HepG2 (cell line): ENCODE results near the gene CHRNB1. TPM values are rescaled to one million over a fixed set of nuclear protein-coding genes. Genes with fewer than 3 reads are reported as not detected.

Experiments
- ARNT2 ChIP-seq: sonication (generic); formaldehyde crosslinking; IDR thresholded peaks from 2 replicates; pipeline ENCODE4 v1.8.0; 2022; ENCODE audit warnings: mild to moderate bottlenecking, low read depth, missing genetic modification reagents, moderate library complexity
- BCL6 ChIP-seq: IDR thresholded peaks from 2 replicates; pipeline ENCODE4 v1.6.1; 2016; ENCODE audit warnings: missing genetic modification reagents, missing compliant biosample characterization
- HDAC1 ChIP-seq: sonication (generic); formaldehyde crosslinking; IDR thresholded peaks from 2 replicates; pipeline ENCODE4 v1.5.1; 2020; ENCODE audit warnings: mild to moderate bottlenecking, missing genetic modification reagents
- KDM5B ChIP-seq: sonication (generic); formaldehyde crosslinking; IDR thresholded peaks from 2 replicates; pipeline ENCODE4 v1.4.0; 2020; ENCODE audit warnings: missing genetic modification reagents, mild to moderate bottlenecking, borderline replicate concordance
- MLLT10 ChIP-seq: sonication (generic); formaldehyde crosslinking; IDR thresholded peaks from 2 replicates; pipeline ENCODE4 v1.4.0; 2020; ENCODE audit warnings: missing genetic modification reagents
- SP140L ChIP-seq: sonication (generic); formaldehyde crosslinking; IDR thresholded peaks from 2 replicates; pipeline ENCODE4 v1.4.0; 2020; ENCODE audit warnings: missing genetic modification reagents, borderline replicate concordance
- TEAD3 ChIP-seq: optimal IDR thresholded peaks from 2 replicates; pipeline ENCODE3; 2016; ENCODE audit warnings: borderline replicate concordance
- ZBTB38 ChIP-seq: sonication (generic); formaldehyde crosslinking; IDR thresholded peaks from 2 replicates; pipeline ENCODE4 v1.5.1; 2020; ENCODE audit warnings: mild to moderate bottlenecking, missing genetic modification reagents
- ZNF33B ChIP-seq: sonication (generic); formaldehyde crosslinking; IDR thresholded peaks from 2 replicates; pipeline ENCODE4 v1.5.1; 2020; ENCODE audit warnings: mild to moderate bottlenecking, missing genetic modification reagents
- ZNF670 ChIP-seq: sonication (generic); formaldehyde crosslinking; IDR thresholded peaks from 2 replicates; pipeline ENCODE4 v1.8.0; 2022; ENCODE audit warnings: mild to moderate bottlenecking, missing genetic modification reagents, borderline replicate concordance
- polyA plus RNA-seq, 8 experiments: library from polyadenylated mRNA; depleted of rRNA in 3 of 8; stranded (reverse) in 7 of 8; unstranded in 1 of 8; fragments of >200 nt; fragmentation: Illumina TruSeq in 4 of 8; extraction: Trizol in 4 of 8; gene quantifications; 2 replicates each; pipeline versions ENCODE4 v1.2.1 to v1.2.3, GENCODE V29; 2011 to 2016; ENCODE audit warnings: low read depth in 4 of 8, missing spikeins in 1 of 8, mixed read lengths in 1 of 8; ENCODE audit not compliant: insufficient read depth in 1 of 8
- total RNA-seq, 5 experiments: library from RNA; depleted of rRNA; stranded (reverse); fragments of >200 nt; fragmentation: Illumina TruSeq; extraction: Trizol; gene quantifications; 2 replicates each; pipeline ENCODE4 v1.2.3, GENCODE V29; 2016; ENCODE audit warnings: low read depth in 1 of 5
- TF ChIP-seq, protein P1 (sequence below): sonication (generic); formaldehyde crosslinking; conservative IDR thresholded peaks from 2 replicates; pipeline ENCODE4 v1.4.0; 2020; ENCODE audit warnings: missing genetic modification reagents
- TF ChIP-seq, protein P2 (sequence below): sonication (generic); formaldehyde crosslinking; conservative IDR thresholded peaks from 2 replicates; pipeline ENCODE4 v1.8.1; 2023; ENCODE audit warnings: missing genetic modification reagents
- TF ChIP-seq, protein P3 (sequence below): sonication (generic); formaldehyde crosslinking; IDR thresholded peaks from 2 replicates; pipeline ENCODE4 v1.5.0; 2020; ENCODE audit warnings: mild to moderate bottlenecking, missing genetic modification reagents, moderate library complexity
- TF ChIP-seq, protein P4 (sequence below): sonication (generic); formaldehyde crosslinking; IDR thresholded peaks from 2 replicates; pipeline ENCODE4 v1.8.1; 2023; ENCODE audit warnings: mild to moderate bottlenecking, moderate library complexity, missing genetic modification reagents
- TF ChIP-seq, protein P5 (sequence below): IDR thresholded peaks from 2 replicates; pipeline ENCODE4 v1.6.1; 2016; ENCODE audit warnings: mild to moderate bottlenecking
- TF ChIP-seq, protein P6 (sequence below), 2 experiments: fragments of 450-650 bp in 1 of 2; sonication (generic) in 1 of 2; formaldehyde crosslinking; IDR thresholded peaks; 2 replicates each; pipeline versions ENCODE4 v1.5.0 to v1.8.0; 2020 to 2022; ENCODE audit warnings: mild to moderate bottlenecking in 1 of 2, missing genetic modification reagents in 1 of 2
- TF ChIP-seq, protein P7 (sequence below): sonication (generic); formaldehyde crosslinking; IDR thresholded peaks from 2 replicates; pipeline ENCODE4 v1.9.0; 2021; ENCODE audit warnings: missing genetic modification reagents, borderline replicate concordance

CHRNB1 gene
- total and polyA plus RNA-seq, 2 of the 13 experiments (the other 11 are each of a cell fraction or from before 2014, with no cell fraction given), result 5.4 to 33.7 TPM

DNA sequence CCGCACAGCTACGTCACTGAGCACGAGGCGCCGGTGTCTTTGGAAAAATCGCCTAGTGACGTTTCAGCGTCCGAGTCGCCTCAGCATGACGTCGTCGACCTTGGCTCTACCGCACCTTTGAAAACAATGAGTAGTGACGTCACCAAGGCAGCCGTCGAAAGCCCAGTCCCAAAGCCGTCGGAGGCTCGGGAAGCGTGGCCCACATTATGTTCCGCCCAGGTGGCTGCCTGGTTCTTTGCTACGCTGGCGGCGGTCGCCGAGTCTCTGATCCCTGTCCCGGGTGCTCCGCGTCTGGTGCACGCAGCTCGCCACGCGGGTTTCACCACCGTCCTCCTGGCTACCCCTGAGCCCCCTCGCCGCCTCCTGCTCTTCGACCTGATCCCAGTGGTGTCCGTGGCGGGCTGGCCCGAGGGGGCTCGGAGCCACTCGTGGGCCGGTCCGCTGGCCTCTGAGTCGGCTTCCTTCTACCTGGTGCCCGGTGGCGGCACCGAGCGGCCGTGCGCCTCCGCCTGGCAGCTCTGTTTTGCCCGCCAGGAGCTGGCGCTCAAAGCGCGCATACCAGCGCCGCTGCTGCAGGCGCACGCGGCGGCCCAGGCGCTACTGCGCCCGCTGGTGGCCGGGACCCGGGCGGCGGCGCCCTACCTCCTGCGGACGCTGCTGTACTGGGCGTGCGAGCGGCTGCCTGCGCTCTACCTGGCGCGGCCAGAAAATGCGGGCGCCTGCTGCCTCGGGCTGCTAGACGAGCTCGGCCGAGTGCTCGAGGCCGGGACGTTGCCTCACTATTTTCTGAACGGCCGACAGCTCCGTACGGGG, 8.1 kb upstream of the CHRNB1 start (continued):
- TF ChIP-seq SP140L (no peak), TEAD3 (CRISPR knock-in tag) (peak; percentile 78), ARNT2 (CRISPR knock-in tag) (0 out of 2 replicates have a peak, but pooled peaks have one; percentile 32), MLLT10 (CRISPR knock-in tag) (no peak), ZNF33B (CRISPR knock-in tag) (no peak), HDAC1 (peak; percentile 55; the same call in 1 of the 2 replicates), ZNF670 (CRISPR knock-in tag) (no peak), KDM5B (CRISPR knock-in tag) (no peak), BCL6 (CRISPR knock-in tag) (no peak), ZBTB38 (CRISPR knock-in tag) (peak; percentile 34)
- TF ChIP-seq, protein P1, sequence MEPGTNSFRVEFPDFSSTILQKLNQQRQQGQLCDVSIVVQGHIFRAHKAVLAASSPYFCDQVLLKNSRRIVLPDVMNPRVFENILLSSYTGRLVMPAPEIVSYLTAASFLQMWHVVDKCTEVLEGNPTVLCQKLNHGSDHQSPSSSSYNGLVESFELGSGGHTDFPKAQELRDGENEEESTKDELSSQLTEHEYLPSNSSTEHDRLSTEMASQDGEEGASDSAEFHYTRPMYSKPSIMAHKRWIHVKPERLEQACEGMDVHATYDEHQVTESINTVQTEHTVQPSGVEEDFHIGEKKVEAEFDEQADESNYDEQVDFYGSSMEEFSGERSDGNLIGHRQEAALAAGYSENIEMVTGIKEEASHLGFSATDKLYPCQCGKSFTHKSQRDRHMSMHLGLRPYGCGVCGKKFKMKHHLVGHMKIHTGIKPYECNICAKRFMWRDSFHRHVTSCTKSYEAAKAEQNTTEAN (CRISPR knock-in tag), result 0 out of 2 replicates have a peak, but pooled peaks have one; percentile 25
- TF ChIP-seq, protein P2, sequence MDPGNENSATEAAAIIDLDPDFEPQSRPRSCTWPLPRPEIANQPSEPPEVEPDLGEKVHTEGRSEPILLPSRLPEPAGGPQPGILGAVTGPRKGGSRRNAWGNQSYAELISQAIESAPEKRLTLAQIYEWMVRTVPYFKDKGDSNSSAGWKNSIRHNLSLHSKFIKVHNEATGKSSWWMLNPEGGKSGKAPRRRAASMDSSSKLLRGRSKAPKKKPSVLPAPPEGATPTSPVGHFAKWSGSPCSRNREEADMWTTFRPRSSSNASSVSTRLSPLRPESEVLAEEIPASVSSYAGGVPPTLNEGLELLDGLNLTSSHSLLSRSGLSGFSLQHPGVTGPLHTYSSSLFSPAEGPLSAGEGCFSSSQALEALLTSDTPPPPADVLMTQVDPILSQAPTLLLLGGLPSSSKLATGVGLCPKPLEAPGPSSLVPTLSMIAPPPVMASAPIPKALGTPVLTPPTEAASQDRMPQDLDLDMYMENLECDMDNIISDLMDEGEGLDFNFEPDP (CRISPR knock-in tag), result no peak
- TF ChIP-seq, protein P3, sequence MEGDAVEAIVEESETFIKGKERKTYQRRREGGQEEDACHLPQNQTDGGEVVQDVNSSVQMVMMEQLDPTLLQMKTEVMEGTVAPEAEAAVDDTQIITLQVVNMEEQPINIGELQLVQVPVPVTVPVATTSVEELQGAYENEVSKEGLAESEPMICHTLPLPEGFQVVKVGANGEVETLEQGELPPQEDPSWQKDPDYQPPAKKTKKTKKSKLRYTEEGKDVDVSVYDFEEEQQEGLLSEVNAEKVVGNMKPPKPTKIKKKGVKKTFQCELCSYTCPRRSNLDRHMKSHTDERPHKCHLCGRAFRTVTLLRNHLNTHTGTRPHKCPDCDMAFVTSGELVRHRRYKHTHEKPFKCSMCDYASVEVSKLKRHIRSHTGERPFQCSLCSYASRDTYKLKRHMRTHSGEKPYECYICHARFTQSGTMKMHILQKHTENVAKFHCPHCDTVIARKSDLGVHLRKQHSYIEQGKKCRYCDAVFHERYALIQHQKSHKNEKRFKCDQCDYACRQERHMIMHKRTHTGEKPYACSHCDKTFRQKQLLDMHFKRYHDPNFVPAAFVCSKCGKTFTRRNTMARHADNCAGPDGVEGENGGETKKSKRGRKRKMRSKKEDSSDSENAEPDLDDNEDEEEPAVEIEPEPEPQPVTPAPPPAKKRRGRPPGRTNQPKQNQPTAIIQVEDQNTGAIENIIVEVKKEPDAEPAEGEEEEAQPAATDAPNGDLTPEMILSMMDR, result peak; percentile 81
- TF ChIP-seq, protein P4, sequence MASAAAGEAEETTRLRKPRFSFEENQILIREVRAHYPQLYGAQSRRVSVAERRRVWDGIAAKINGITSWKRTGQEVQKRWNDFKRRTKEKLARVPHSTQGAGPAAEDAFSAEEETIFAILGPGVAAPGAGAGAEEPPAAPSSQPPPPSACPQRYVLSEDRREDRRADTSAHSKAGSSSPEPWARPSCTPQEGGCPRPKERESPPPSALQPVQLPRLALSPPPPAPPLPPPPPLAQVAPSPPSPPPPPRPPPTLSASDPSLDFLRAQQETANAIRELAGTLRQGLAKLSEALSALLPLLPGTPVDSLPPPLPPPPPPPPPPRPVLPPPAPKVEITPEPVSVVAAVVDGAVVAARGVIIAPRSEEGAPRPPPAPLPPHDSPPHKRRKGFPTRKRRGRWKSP (CRISPR knock-in tag), result peak; percentile 90
- TF ChIP-seq, protein P5, sequence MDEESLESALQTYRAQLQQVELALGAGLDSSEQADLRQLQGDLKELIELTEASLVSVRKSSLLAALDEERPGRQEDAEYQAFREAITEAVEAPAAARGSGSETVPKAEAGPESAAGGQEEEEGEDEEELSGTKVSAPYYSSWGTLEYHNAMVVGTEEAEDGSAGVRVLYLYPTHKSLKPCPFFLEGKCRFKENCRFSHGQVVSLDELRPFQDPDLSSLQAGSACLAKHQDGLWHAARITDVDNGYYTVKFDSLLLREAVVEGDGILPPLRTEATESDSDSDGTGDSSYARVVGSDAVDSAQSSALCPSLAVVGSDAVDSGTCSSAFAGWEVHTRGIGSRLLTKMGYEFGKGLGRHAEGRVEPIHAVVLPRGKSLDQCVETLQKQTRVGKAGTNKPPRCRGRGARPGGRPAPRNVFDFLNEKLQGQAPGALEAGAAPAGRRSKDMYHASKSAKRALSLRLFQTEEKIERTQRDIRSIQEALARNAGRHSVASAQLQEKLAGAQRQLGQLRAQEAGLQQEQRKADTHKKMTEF (CRISPR knock-in tag), result no peak
- TF ChIP-seq, protein P6, sequence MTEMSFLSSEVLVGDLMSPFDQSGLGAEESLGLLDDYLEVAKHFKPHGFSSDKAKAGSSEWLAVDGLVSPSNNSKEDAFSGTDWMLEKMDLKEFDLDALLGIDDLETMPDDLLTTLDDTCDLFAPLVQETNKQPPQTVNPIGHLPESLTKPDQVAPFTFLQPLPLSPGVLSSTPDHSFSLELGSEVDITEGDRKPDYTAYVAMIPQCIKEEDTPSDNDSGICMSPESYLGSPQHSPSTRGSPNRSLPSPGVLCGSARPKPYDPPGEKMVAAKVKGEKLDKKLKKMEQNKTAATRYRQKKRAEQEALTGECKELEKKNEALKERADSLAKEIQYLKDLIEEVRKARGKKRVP (CRISPR knock-in tag; IDR thresholded peaks at IDR 0.05), result no peak
- TF ChIP-seq, protein P7, sequence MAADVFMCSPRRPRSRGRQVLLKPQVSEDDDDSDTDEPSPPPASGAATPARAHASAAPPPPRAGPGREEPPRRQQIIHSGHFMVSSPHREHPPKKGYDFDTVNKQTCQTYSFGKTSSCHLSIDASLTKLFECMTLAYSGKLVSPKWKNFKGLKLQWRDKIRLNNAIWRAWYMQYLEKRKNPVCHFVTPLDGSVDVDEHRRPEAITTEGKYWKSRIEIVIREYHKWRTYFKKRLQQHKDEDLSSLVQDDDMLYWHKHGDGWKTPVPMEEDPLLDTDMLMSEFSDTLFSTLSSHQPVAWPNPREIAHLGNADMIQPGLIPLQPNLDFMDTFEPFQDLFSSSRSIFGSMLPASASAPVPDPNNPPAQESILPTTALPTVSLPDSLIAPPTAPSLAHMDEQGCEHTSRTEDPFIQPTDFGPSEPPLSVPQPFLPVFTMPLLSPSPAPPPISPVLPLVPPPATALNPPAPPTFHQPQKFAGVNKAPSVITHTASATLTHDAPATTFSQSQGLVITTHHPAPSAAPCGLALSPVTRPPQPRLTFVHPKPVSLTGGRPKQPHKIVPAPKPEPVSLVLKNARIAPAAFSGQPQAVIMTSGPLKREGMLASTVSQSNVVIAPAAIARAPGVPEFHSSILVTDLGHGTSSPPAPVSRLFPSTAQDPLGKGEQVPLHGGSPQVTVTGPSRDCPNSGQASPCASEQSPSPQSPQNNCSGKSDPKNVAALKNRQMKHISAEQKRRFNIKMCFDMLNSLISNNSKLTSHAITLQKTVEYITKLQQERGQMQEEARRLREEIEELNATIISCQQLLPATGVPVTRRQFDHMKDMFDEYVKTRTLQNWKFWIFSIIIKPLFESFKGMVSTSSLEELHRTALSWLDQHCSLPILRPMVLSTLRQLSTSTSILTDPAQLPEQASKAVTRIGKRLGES, result no peak
